Activated CD4-positive, alpha-beta memory T cell treated with anti-CD3 and anti-CD28 coated beads, Interleukin-2, amount 10 ng/mL, durations not matched to agents 7 days and 5 days (primary cell): Measurements from ENCODE around the gene ATP2A2. TPM values are rescaled to one million over a fixed set of nuclear protein-coding genes. Genes with fewer than 3 reads are reported as not detected.
A peak's percentile ranks its signal among the peaks of the same experiment; 100 is the strongest.
"Not testable (repeated sequence)": the region's sequence is repeated elsewhere in the genome, so short reads cannot be mapped to it uniquely, and the experiment has no call there.

Experiments
- CTCF ChIA-PET: fragments of 350-600 bp; sonication (Branson Sonifier 250); formaldehyde crosslinking; loops from one replicate; lab custom pipeline; 2021; ENCODE audit warnings: antibody characterized with exemption, inconsistent platforms; lab: Charles Lee
- POLR2A ChIA-PET: fragments of 350-600 bp; sonication (Branson Sonifier 250); formaldehyde crosslinking; loops from one replicate; lab custom pipeline; 2021; ENCODE audit warnings: antibody characterized with exemption; lab: Charles Lee
- DNase-seq: peaks from one replicate; pipeline ENCODE4 v3.0.0-alpha.2; 2020
- H3K27ac Mint-ChIP-seq: one replicate; pipeline ENCODE4 v1.8.0; 2021; ENCODE audit warnings: mild to moderate bottlenecking, mixed read lengths
- H3K27me3 Mint-ChIP-seq: one replicate; pipeline ENCODE4 v1.8.0; 2021; ENCODE audit warnings: mixed read lengths
- H3K36me3 Mint-ChIP-seq: one replicate; pipeline ENCODE4 v1.8.0; 2021; ENCODE audit warnings: low read depth, mixed read lengths
- H3K4me1 Mint-ChIP-seq: one replicate; pipeline ENCODE4 v1.8.0; 2021; ENCODE audit warnings: mixed read lengths
- H3K4me3 Mint-ChIP-seq: one replicate; pipeline ENCODE4 v1.8.0; 2021; ENCODE audit warnings: mild to moderate bottlenecking, mixed read lengths
- H3K9me3 Mint-ChIP-seq: one replicate; pipeline ENCODE4 v1.8.0; 2021; ENCODE audit warnings: mixed read lengths
- total RNA-seq, 2 experiments: library from RNA; stranded (reverse); gene quantifications; one replicate each; pipeline ENCODE4 v1.2.3, GENCODE V29; 2021

The ATP2A2 gene
- total RNA-seq, 2 experiments from 2014 or later = 142 TPM

- H3K4me3 Mint-ChIP-seq, H3K27ac Mint-ChIP-seq, H3K9me3 Mint-ChIP-seq, H3K4me1 Mint-ChIP-seq, DNase-seq, H3K27me3 Mint-ChIP-seq: not testable (repeated sequence)
- ChIA-PET POLR2A (interaction anchor here (1.2 kb wide), 2 partner anchors 11 to 60 kb away, joined by 3 read pairs; partner anchors contain the start of gene ATP2A2), CTCF (interaction anchor here (0.8 to 1.1 kb wide), 2 partner anchors 14 to 91 kb away, joined by 3 read pairs; no protein-coding TSS in a partner anchor)
- peaks cover 87% of the 10 kb centered on the region for H3K36me3 Mint-ChIP-seq
Measured at GRCh38 chr12:110340261-110340660, 59.2 kb downstream of the ATP2A2 start.

GRCh38 chr12:110340706-110341105 lies 59.7 kb downstream of the ATP2A2 start:
- DNase-seq = no peak
- no peaks in the 10 kb centered on the region for H3K9me3 Mint-ChIP-seq
- H3K27ac Mint-ChIP-seq = peak overlapping the region; percentile 38
- H3K4me3 Mint-ChIP-seq = no peak overlapping the region
- H3K4me1 Mint-ChIP-seq = no peaks in the 10 kb centered on the region
- POLR2A ChIA-PET = interaction anchor here (1.2 kb wide), 3 partner anchors 12 to 60 kb away, joined by 3 read pairs; partner anchors contain the start of gene ATP2A2
- peaks cover 86% of the 10 kb centered on the region for H3K36me3 Mint-ChIP-seq
- CTCF ChIA-PET = interaction anchor here (0.7 kb wide), 1 partner anchor 1315 kb away, joined by 4 read pairs; no protein-coding TSS in a partner anchor
- H3K27me3 Mint-ChIP-seq = no peaks in the 10 kb centered on the region

- DNase-seq = no peak
- H3K27me3 Mint-ChIP-seq = no peaks in the 10 kb centered on the region
- no peak overlapping the region for H3K4me3 Mint-ChIP-seq
- no peaks in the 10 kb centered on the region for H3K4me1 Mint-ChIP-seq
- CTCF ChIA-PET = interaction anchor here (0.9 to 1.5 kb wide), 2 partner anchors 20 to 89 kb away, joined by 3 to 4 read pairs; no protein-coding TSS in a partner anchor
- peaks cover 90% of the 10 kb centered on the region for H3K36me3 Mint-ChIP-seq
- POLR2A ChIA-PET = interaction anchor here (0.9 to 1.2 kb wide), 2 partner anchors 10 to 12 kb away, joined by 3 read pairs; no protein-coding TSS in a partner anchor
- H3K27ac Mint-ChIP-seq = no peak overlapping the region
- no peaks in the 10 kb centered on the region for H3K9me3 Mint-ChIP-seq
Measured at GRCh38 chr12:110342157-110342556, 61.1 kb downstream of the ATP2A2 start.

- Mint-ChIP-seq H3K27ac (no peak overlapping the region), H3K36me3 (peaks cover 91% of the 10 kb centered on the region), H3K4me3 (no peak overlapping the region), H3K27me3 (no peaks in the 10 kb centered on the region), H3K4me1 (peaks cover 4% of the 10 kb centered on the region), H3K9me3 (no peaks in the 10 kb centered on the region)
- POLR2A ChIA-PET = interaction anchor here (0.6 to 1.1 kb wide), 3 partner anchors 11 to 52 kb away, joined by 3 to 5 read pairs (median 3); no protein-coding TSS in a partner anchor
- CTCF ChIA-PET = interaction anchor here (0.9 to 1.5 kb wide), 2 partner anchors 21 to 88 kb away, joined by 3 to 4 read pairs; no protein-coding TSS in a partner anchor
- DNase-seq = no peak
Measured at GRCh38 chr12:110343114-110343513, 62.1 kb downstream of the ATP2A2 start.

GRCh38 chr12:110343736-110344555 lies 62.9 kb downstream of the ATP2A2 start:
- ChIA-PET POLR2A (interaction anchor here (1.1 kb wide), 1 partner anchor 16 kb away, joined by 3 read pairs; no protein-coding TSS in a partner anchor), CTCF (no interaction called here)
- no peak overlapping the region for H3K27ac Mint-ChIP-seq
- peaks cover 11% of the 10 kb centered on the region for H3K4me1 Mint-ChIP-seq
- no peak overlapping the region for H3K4me3 Mint-ChIP-seq
- H3K36me3 Mint-ChIP-seq = peaks cover 86% of the 10 kb centered on the region
- no peaks in the 10 kb centered on the region for H3K27me3 Mint-ChIP-seq
- DNase-seq = no peak
- H3K9me3 Mint-ChIP-seq = no peaks in the 10 kb centered on the region

- no peak for DNase-seq
- Mint-ChIP-seq H3K27me3 (no peaks in the 10 kb centered on the region), H3K4me1 (peaks cover 18% of the 10 kb centered on the region), H3K27ac (no peak overlapping the region), H3K9me3 (no peaks in the 10 kb centered on the region), H3K36me3 (peaks cover 86% of the 10 kb centered on the region), H3K4me3 (no peak overlapping the region)
- CTCF ChIA-PET = no interaction called here
- POLR2A ChIA-PET = no interaction called here
Measured at GRCh38 chr12:110344657-110345056, 63.6 kb downstream of the ATP2A2 start.

GRCh38 chr12:110345176-110345661 lies 64.2 kb downstream of the ATP2A2 start:
- H3K4me1 Mint-ChIP-seq = peaks cover 23% of the 10 kb centered on the region
- ChIA-PET POLR2A (no interaction called here), CTCF (no interaction called here)
- H3K27me3 Mint-ChIP-seq = no peaks in the 10 kb centered on the region
- DNase-seq = no peak
- peaks cover 85% of the 10 kb centered on the region for H3K36me3 Mint-ChIP-seq
- H3K4me3 Mint-ChIP-seq = no peak overlapping the region
- H3K9me3 Mint-ChIP-seq = no peaks in the 10 kb centered on the region
- no peak overlapping the region for H3K27ac Mint-ChIP-seq

- ChIA-PET POLR2A (no interaction called here), CTCF (no interaction called here)
- no peak for DNase-seq
- no peaks in the 10 kb centered on the region for H3K9me3 Mint-ChIP-seq
- no peak overlapping the region for H3K27ac Mint-ChIP-seq
- H3K27me3 Mint-ChIP-seq = no peaks in the 10 kb centered on the region
- peaks cover 83% of the 10 kb centered on the region for H3K36me3 Mint-ChIP-seq
- peaks cover 25% of the 10 kb centered on the region for H3K4me1 Mint-ChIP-seq
- no peak overlapping the region for H3K4me3 Mint-ChIP-seq
Measured at GRCh38 chr12:110345963-110346362, 64.9 kb downstream of the ATP2A2 start.

GRCh38 chr12:110347767-110348166 lies 66.7 kb downstream of the ATP2A2 start:
- peaks cover 25% of the 10 kb centered on the region for H3K4me1 Mint-ChIP-seq
- H3K36me3 Mint-ChIP-seq = peaks cover 71% of the 10 kb centered on the region
- H3K27ac Mint-ChIP-seq = no peak overlapping the region
- H3K4me3 Mint-ChIP-seq = no peak overlapping the region
- DNase-seq = no peak
- H3K27me3 Mint-ChIP-seq = no peaks in the 10 kb centered on the region
- ChIA-PET CTCF (interaction anchor here (7.2 kb wide), 1 partner anchor 83 kb away, joined by 56 read pairs; no protein-coding TSS in a partner anchor), POLR2A (no interaction called here)
- H3K9me3 Mint-ChIP-seq = no peaks in the 10 kb centered on the region

- no peaks in the 10 kb centered on the region for H3K9me3 Mint-ChIP-seq
- CTCF ChIA-PET = interaction anchor here (0.8 to 7.2 kb wide), 2 partner anchors 26 to 82 kb away, joined by 3 to 56 read pairs; no protein-coding TSS in a partner anchor
- POLR2A ChIA-PET = interaction anchor here (1.3 to 2.3 kb wide), 4 partner anchors 12 to 83 kb away, joined by 3 to 13 read pairs (median 8); no protein-coding TSS in a partner anchor
- no peaks in the 10 kb centered on the region for H3K27me3 Mint-ChIP-seq
- H3K27ac Mint-ChIP-seq = peak overlapping the region; percentile 31
- H3K36me3 Mint-ChIP-seq = peaks cover 63% of the 10 kb centered on the region
- no peak overlapping the region for H3K4me3 Mint-ChIP-seq
- peaks cover 28% of the 10 kb centered on the region for H3K4me1 Mint-ChIP-seq
- DNase-seq = no peak
Measured at GRCh38 chr12:110348431-110349059, 67.5 kb downstream of the ATP2A2 start.

GRCh38 chr12:110349096-110349495 lies 68.0 kb downstream of the ATP2A2 start:
- CTCF ChIA-PET = interaction anchor here (0.6 to 7.2 kb wide), 4 partner anchors 11 to 249 kb away, joined by 3 to 56 read pairs (median 3); no protein-coding TSS in a partner anchor
- no peak for DNase-seq
- POLR2A ChIA-PET = interaction anchor here (0.7 to 2.3 kb wide), 7 partner anchors 13 to 82 kb away, joined by 3 to 13 read pairs (median 3); no protein-coding TSS in a partner anchor
- peaks cover 58% of the 10 kb centered on the region for H3K36me3 Mint-ChIP-seq
- H3K27ac Mint-ChIP-seq = no peak overlapping the region
- H3K4me3 Mint-ChIP-seq = no peak overlapping the region
- H3K9me3 Mint-ChIP-seq = no peaks in the 10 kb centered on the region
- H3K4me1 Mint-ChIP-seq = peaks cover 32% of the 10 kb centered on the region
- H3K27me3 Mint-ChIP-seq = no peaks in the 10 kb centered on the region

GRCh38 chr12:110349514-110350151 lies 68.6 kb downstream of the ATP2A2 start:
- Mint-ChIP-seq H3K4me1 (peaks cover 37% of the 10 kb centered on the region), H3K27ac (peak overlapping the region; percentile 58), H3K9me3 (no peaks in the 10 kb centered on the region), H3K36me3 (peaks cover 53% of the 10 kb centered on the region), H3K27me3 (no peaks in the 10 kb centered on the region), H3K4me3 (no peak overlapping the region)
- ChIA-PET CTCF (interaction anchor here (0.6 to 7.2 kb wide), 5 partner anchors 12 to 252 kb away, joined by 3 to 56 read pairs (median 3); no protein-coding TSS in a partner anchor), POLR2A (interaction anchor here (0.7 to 2.3 kb wide), 9 partner anchors 14 to 100 kb away, joined by 3 to 13 read pairs (median 3); partner anchors contain the start of genes ARPC3 and ATP2A2)
- peak; percentile 45 for DNase-seq
